GM18517 (cell line): ENCODE data around the gene LVRN.

Source experiments
- ATAC-seq: cut with Tn5 transposase; IDR thresholded peaks from one replicate; pipeline ENCODE4 v1.9.1; 2021; ENCODE audit warnings: mild to moderate bottlenecking, moderate library complexity; ENCODE audit not compliant: unreplicated experiment

LVRN gene

DNA sequence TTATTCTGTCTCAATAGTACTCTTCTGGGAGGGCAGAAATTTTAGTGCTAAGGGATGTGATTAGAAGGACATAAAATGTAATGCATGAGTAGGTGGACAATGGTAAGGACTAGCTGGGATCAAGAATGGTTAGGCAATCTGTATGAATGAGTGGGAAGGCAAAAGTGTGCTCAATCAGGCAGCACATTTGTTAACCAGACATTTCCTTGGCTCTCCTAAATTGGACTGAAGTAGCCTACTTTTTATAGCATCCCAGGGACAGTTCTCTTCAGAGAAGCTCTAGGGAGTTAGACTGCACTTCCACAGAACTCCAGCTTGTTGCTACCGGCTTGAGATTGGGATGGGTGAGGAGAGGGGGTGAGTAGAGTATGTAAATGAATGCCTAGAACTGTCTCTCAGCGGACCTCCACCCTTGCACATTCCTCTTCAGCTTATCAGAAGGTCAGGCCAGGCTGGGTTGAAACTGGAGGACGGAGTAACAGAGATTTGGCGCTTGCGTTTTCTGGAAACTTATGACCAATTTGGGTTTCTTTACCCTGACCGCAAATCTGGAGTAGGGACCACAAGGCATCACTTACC, 51.0 kb downstream of the LVRN start:
- ATAC-seq = no peak

DNA sequence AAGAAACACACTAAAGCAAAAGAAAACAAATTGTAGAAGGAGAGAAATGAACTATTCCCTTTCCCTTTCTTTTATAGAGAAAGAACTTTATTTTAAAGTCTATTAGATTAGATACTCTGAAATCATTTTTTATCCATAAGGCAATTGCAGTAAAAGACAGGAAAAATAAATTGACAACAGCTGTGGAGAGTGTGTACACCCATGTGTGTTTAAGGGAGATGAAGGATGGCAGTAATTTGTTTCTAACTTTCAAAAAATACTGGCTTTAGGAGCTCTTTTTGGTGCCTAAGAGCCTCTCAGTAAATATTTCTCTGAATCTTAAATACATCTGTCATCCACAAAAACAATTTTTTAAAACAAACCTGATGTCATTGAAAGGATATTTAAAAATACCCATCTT, 51.7 kb downstream of the LVRN start:
- ATAC-seq = no peak

DNA sequence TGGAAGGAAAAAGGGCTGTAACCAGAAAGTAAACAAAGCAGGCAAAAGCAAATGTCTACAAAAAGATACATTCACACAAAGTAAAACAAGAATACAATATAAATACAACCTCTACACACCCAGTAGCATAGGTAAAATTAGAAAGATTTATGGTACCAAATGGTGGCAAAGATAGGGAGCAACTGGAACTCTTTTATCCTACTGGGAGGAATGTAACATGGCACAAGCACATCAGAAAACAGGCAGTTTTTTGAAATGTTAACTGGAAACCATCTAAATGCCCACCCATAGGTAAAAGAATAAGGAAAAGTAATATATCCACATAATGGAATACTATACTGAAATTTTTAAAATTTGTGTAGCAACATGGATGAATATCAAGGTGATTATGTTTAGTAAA, 61.3 kb downstream of the LVRN start:
- no peak for ATAC-seq

- ATAC-seq = no peak
Measured at GRCh38 chr5:116025866-116026265, 63.6 kb downstream of the LVRN start.

- peak; percentile 82 for ATAC-seq
Measured at GRCh38 chr5:116032094-116032517, 69.8 kb downstream of the LVRN start, which contains the start of gene ARL14EPL. ARL14EPL (plus strand) TSS chr5:116032472; CDS start chr5:116051466, 18,994 bp downstream.

GRCh38 chr5:116032991-116033390, 70.7 kb downstream of the LVRN start:
- ATAC-seq = no peak

DNA sequence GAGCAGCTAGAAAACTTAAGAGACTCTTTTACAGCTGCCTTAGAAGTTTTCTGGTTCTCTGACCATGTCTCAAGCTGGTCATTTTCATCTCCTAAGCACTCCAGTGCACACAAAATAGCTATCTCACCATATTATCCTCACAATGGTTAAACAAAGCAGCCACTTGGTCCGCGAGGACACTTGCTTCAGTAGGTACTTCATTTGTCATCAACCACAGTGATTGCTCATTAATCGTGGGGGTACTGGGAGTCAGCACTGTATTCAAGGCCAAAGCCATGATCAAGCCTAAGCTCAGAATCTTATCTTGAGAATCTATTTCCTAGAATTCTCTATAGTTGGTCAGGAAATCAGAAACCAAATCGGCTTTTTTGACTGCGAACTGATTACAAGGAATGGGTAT, 72.8 kb downstream of the LVRN start:
- ATAC-seq = no peak

- ATAC-seq = no peak
Measured at GRCh38 chr5:116037236-116037822, 75.1 kb downstream of the LVRN start.

DNA sequence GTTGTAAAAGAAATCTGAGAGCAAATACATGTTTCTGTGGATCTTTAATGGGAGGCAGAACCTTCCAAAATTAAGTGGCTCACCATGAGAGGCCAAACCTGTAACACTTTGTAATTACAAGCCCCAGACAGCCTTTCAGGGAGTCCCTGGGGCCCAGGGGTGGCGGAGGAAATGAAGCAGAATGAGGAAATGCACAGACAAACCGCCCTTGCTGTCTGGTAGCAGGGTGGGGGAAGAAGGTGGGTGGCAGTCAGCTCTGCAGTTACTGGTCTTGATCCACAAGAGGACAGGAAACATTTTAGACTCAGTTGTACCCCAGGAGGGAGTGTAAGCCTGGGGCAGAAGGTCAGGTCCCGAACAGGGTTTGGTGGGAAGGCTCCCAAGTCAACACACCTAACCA, 76.5 kb downstream of the LVRN start:
- ATAC-seq = peak; percentile 80

DNA sequence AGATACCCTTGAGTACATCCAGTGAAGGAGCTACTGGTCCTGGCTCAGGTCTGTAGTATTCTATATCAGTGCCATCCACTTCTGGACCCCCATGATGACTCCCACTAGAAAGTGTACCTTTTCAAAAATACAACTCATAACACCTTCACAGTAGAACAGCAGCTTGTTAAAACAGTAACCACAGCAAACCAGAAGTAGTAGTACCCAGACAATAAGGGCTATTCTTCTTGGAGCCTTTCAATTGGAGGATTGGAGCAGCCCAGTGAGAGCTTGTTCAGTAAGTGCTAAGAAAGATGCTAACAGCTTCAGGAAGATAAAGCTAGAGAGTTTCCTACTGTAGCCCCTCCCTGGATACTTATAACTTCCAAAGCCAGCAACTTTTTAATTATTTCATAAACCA, 80.1 kb downstream of the LVRN start:
- ATAC-seq = no peak

DNA sequence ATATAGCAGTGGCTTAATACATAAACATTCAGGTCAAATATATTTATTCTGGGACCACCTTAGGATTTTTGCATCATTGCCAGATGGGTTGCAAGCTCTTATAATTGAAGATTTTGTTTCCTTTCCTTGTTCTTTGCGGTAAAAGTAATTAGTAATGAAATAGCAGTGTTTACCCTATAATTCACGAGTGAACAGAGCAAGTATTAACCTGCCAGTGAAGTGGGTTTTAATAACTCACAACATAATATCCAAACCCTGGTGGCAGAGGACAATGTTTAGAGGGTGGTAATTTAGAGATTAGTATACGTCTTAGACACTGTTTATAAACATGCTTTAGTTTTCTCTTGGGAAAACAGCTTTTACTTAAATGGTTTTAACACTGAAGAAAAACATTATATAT, 81.8 kb downstream of the LVRN start:
- ATAC-seq = no peak

- no peak for ATAC-seq
Measured at GRCh38 chr5:116045821-116046220, 83.5 kb downstream of the LVRN start.

DNA sequence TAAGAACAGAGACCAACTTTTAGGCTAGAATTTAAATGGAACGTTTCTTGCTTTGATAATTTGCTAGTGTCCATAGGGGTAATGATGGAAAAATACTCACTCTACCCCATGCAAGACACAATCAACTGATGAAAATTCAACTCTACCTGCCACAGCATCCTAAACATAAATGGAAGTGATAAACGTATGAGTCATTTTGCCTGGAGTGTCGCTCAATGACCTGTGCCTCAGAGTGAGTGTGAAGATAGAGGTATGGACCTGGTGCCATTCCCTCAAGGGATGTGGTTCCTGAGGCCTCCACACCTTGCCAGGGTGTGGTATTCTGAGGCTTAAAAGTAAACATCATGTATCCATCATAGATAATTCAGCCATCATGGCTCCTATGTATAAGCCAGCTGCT, 84.0 kb downstream of the LVRN start:
- no peak for ATAC-seq

DNA sequence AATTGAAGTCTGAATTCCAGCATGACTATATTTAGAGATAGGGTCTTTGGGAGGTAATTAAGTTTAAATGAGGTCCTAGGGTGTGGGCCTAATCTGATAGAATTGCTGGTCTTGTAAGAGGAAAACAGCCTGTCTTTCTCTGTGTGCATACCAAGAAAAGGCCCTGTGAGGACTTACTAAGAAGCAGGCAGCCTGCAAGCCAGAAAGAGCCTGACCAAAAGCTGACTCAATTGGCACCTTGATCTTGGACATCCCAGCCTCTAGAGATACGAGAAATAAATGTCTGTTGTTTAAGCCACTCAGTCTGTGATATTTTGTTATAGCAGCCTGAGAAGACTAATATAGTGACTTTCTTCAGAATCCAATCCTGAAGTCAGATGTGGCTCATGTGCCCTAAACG, 84.5 kb downstream of the LVRN start:
- ATAC-seq = no peak

DNA sequence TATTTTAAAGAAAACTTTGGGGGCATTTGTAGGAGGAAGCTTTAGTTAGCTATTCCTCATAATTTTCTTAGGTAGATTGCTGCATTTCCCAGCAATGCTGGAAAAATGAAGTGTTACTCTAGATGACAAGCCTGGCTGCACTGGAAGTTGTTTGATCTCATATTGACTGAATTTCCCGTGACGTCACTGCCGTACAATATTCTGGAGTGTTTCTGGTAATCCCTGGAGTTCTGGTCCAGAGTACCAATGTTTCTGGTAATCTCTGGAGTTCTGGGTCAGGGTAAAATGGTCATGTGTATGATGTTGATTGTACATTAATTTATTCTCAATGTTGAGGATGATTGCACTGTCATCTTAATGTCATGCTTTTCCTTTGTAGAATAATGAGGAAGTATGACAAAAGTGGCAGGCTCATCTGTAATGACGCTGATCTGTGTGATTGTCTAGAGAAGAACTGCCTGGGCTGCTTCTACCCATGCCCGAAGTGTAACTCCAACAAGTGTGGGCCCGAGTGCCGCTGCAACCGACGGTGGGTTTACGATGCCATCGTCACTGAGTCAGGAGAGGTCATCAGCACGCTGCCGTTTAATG, 96.2 kb downstream of the LVRN start:
- no peak for ATAC-seq

DNA sequence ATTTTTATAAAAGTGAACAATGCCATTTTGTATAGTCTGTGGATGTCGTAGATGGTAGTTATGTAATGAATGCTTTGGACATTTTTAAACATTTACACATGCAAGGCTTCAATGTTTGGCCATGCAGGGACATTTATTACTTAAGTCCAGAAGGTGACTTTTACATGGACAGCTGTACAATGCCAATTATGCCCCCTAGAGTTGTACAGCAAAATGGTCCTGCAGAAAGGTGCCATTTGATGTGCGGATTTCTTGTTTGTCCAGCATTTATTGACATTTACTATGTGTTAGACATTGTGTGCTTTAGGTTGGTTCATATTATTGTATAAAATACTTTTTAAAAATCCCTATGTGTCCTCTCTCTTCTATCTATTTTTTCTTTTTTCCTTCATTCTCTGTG, 100.1 kb downstream of the LVRN start:
- ATAC-seq = no peak

- no peak for ATAC-seq
Measured at GRCh38 chr5:116063950-116064349, 101.7 kb downstream of the LVRN start.

- ATAC-seq = peak; percentile 46
Measured at GRCh38 chr5:116068028-116068632, 105.9 kb downstream of the LVRN start.

DNA sequence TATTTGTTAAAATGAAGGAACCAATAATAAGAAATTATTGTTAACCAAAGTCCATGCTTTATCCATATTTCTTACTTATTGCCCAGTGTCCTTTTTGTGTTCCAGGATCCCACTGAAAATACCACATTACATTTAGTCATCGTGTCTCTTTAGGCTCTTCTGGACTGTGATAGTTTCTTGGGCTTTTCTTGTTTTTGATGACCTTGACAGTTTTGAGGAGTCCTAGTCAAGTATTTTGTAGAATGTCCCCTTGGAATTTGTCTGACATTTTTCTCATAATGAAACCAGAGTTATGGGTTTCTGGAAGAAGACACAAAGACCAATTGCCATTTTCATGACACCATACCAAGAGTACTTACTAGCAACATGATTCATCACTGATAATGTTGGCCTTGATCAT, 108.9 kb downstream of the LVRN start:
- ATAC-seq = no peak

- ATAC-seq = no peak
Measured at GRCh38 chr5:116075191-116075831, 113.0 kb downstream of the LVRN start.

DNA sequence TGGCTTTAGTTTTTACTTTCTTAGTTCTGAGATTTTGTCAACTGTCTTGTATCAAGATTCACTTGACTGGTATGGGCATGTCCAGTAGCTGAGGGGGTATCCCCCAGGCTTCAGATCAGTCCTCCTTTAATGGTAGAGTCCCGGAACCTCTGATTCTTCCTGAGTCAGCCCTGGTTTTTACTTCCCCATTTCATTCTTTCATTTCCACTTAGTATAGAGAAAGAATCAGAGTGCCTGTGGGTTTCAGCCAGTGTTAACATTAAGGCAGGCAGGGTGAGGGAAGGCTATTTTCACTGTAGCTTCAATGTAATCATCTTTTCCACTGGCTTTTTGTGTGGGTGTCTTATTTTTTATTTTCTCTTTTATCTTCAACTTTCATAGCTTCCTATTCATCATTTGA, 114.2 kb downstream of the LVRN start:
- peak; percentile 99 for ATAC-seq
